CD4-positive, alpha-beta T cell treated with Interleukin-10 for 1 hour (primary cell): ENCODE measurements around the gene RBFOX2.
"Not testable (repeated sequence)": the region's sequence is repeated elsewhere in the genome, so short reads cannot be mapped to it uniquely, and the experiment has no call there.

Experiments used
- DNase-seq: peaks from one replicate; pipeline ENCODE4 v3.0.0-alpha.2; 2020

RBFOX2 gene

GRCh38 chr22:36003972-36004674 is 24.5 kb downstream of the RBFOX2 start:
- no peak for DNase-seq

GRCh38 chr22:36002718-36003260 is 25.8 kb downstream of the RBFOX2 start:
- no peak for DNase-seq

GRCh38 chr22:36002084-36002483 is 26.5 kb downstream of the RBFOX2 start:
- no peak for DNase-seq

- no peak for DNase-seq
Measured at GRCh38 chr22:35998748-35999147, 29.9 kb downstream of the RBFOX2 start.

- no peak for DNase-seq
Measured at GRCh38 chr22:35997438-35997837, 31.2 kb downstream of the RBFOX2 start.

GRCh38 chr22:35996596-35996995 is 32.0 kb downstream of the RBFOX2 start:
- no peak for DNase-seq

- no peak for DNase-seq
Measured at GRCh38 chr22:35995772-35996171, 32.9 kb downstream of the RBFOX2 start.

GRCh38 chr22:35995348-35995747 is 33.3 kb downstream of the RBFOX2 start:
- DNase-seq, result no peak

- DNase-seq, result not testable (repeated sequence)
Measured at GRCh38 chr22:35993727-35994126, 34.9 kb downstream of the RBFOX2 start.

GRCh38 chr22:35993048-35993714 is 35.4 kb downstream of the RBFOX2 start:
- no peak for DNase-seq

- no peak for DNase-seq
Measured at GRCh38 chr22:35991168-35991567, 37.5 kb downstream of the RBFOX2 start.

- DNase-seq, result no peak
Measured at GRCh38 chr22:35988030-35988429, 40.6 kb downstream of the RBFOX2 start.

GRCh38 chr22:35987487-35987886 is 41.1 kb downstream of the RBFOX2 start:
- no peak for DNase-seq

GRCh38 chr22:35986088-35986487 is 42.5 kb downstream of the RBFOX2 start:
- no peak for DNase-seq

GRCh38 chr22:35985371-35985770 is 43.3 kb downstream of the RBFOX2 start:
- DNase-seq, result no peak

- DNase-seq, result no peak
Measured at GRCh38 chr22:35984183-35985175, 44.1 kb downstream of the RBFOX2 start.

GRCh38 chr22:35981900-35982299 is 46.7 kb downstream of the RBFOX2 start:
- DNase-seq, result no peak

GRCh38 chr22:35978889-35979288 is 49.7 kb downstream of the RBFOX2 start:
- no peak for DNase-seq

GRCh38 chr22:35978201-35978600 is 50.4 kb downstream of the RBFOX2 start:
- no peak for DNase-seq

GRCh38 chr22:35977136-35977535 is 51.5 kb downstream of the RBFOX2 start:
- no peak for DNase-seq

- no peak for DNase-seq
Measured at GRCh38 chr22:35973388-35973787, 55.2 kb downstream of the RBFOX2 start.

GRCh38 chr22:35972559-35972958 is 56.1 kb downstream of the RBFOX2 start:
- no peak for DNase-seq

- DNase-seq, result no peak
Measured at GRCh38 chr22:35971456-35972119, 57.0 kb downstream of the RBFOX2 start.
